ENCODE measurements around the gene CTNNA3. TPM values are rescaled to one million over a fixed set of nuclear protein-coding genes. Genes with fewer than 3 reads are reported as not detected.
"Not testable (repeated sequence)": the region's sequence is repeated elsewhere in the genome, so short reads cannot be mapped to it uniquely, and the experiment has no call there.

CTNNA3 gene
- not detected for total RNA-seq

- no peak for DNase-seq
Measured at GRCh38 chr10:67696029-67696428, at the start of gene CTNNA3. TSS of gene CTNNA3 (minus strand) at chr10:67696195.

- DNase-seq: no peak
Measured at GRCh38 chr10:67735430-67735829, 39.4 kb upstream of the CTNNA3 start.

GRCh38 chr10:67733511-67733910 lies 37.5 kb upstream of the CTNNA3 start:
- DNase-seq: no peak

- DNase-seq: no peak
Measured at GRCh38 chr10:67725567-67725966, 29.6 kb upstream of the CTNNA3 start.

GRCh38 chr10:67723601-67724000 lies 27.6 kb upstream of the CTNNA3 start:
- DNase-seq: no peak

- no peak for DNase-seq
Measured at GRCh38 chr10:67722113-67722512, 26.1 kb upstream of the CTNNA3 start.

GRCh38 chr10:67716455-67716854 lies 20.5 kb upstream of the CTNNA3 start:
- DNase-seq: not testable (repeated sequence)

- DNase-seq: no peak
Measured at GRCh38 chr10:67705921-67706320, 9.9 kb upstream of the CTNNA3 start.

GRCh38 chr10:67699613-67700270 lies 3.7 kb upstream of the CTNNA3 start:
- DNase-seq: not testable (repeated sequence)

GRCh38 chr10:67698164-67698563 lies 2.2 kb upstream of the CTNNA3 start:
- DNase-seq: no peak

- peak; percentile 13 for DNase-seq
Measured at GRCh38 chr10:67697724-67698131, 1.7 kb upstream of the CTNNA3 start.

- no peak for DNase-seq
Measured at GRCh38 chr10:67696679-67697078, 684 bp upstream of the CTNNA3 start.

GRCh38 chr10:67695555-67695954 lies 440 bp downstream of the CTNNA3 start:
- no peak for DNase-seq

GRCh38 chr10:67691861-67692260 lies 4.1 kb downstream of the CTNNA3 start:
- not testable (repeated sequence) for DNase-seq

- not testable (repeated sequence) for DNase-seq
Measured at GRCh38 chr10:67690540-67690939, 5.5 kb downstream of the CTNNA3 start.

GRCh38 chr10:67684140-67684539 lies 11.9 kb downstream of the CTNNA3 start:
- DNase-seq: not testable (repeated sequence)

- DNase-seq: no peak
Measured at GRCh38 chr10:67678335-67678974, 17.5 kb downstream of the CTNNA3 start.

- DNase-seq: no peak
Measured at GRCh38 chr10:67676208-67676825, 19.7 kb downstream of the CTNNA3 start.

GRCh38 chr10:67670401-67670800 lies 25.6 kb downstream of the CTNNA3 start:
- no peak for DNase-seq

- no peak for DNase-seq
Measured at GRCh38 chr10:67669978-67670377, 26.0 kb downstream of the CTNNA3 start.

GRCh38 chr10:67668448-67668847 lies 27.5 kb downstream of the CTNNA3 start:
- no peak for DNase-seq

- no peak for DNase-seq
Measured at GRCh38 chr10:67667035-67667425, 29.0 kb downstream of the CTNNA3 start.

- DNase-seq: no peak
Measured at GRCh38 chr10:67666416-67667034, 29.5 kb downstream of the CTNNA3 start.

GRCh38 chr10:67665491-67665890 lies 30.5 kb downstream of the CTNNA3 start:
- no peak for DNase-seq

Data from effector CD4-positive, alpha-beta T cell (primary cell).